SK-N-SH (cell line): ENCODE data around the gene NPTX1. TPM values are rescaled to one million over a fixed set of nuclear protein-coding genes. Genes with fewer than 3 reads are reported as not detected.

ENCODE experiments used
- CTCF ChIA-PET: fragments of 300-600, 350-600 bp; formaldehyde crosslinking; extraction: SDS; loops from one replicate; lab custom pipeline; 2021; lab: Yijun Ruan, JAX
- POLR2A ChIA-PET: fragments of 350-600 bp; sonication (Branson Sonifier 250); formaldehyde crosslinking; extraction: SDS; loops from one replicate; lab custom pipeline; 2020; ENCODE audit warnings: antibody characterized with exemption, inconsistent platforms; lab: Yijun Ruan, JAX
- DNase-seq: peaks from one replicate; pipeline ENCODE4 v3.0.0; 2012
- H2AFZ ChIP-seq: fragments of 200-600 bp; sonication (generic); 2 replicates; pipeline ENCODE4 v1.8.1; 2016; ENCODE audit warnings: antibody characterized with exemption, mild to moderate bottlenecking, low read depth
- H3F3A ChIP-seq: fragments of 200-600 bp; sonication (generic); replicated peaks from 2 replicates; pipeline ENCODE3; 2016; ENCODE audit warnings: antibody characterized with exemption, mild to moderate bottlenecking; ENCODE audit not compliant: insufficient read depth
- H3K27ac ChIP-seq, 2 experiments: fragments of 200-500 bp in 1 of 2; fragments of 200-600 bp in 1 of 2; sonication (Bioruptor generic) in 1 of 2; sonication (generic), shearing (Covaris generic) in 1 of 2; 2 replicates each; pipeline versions ENCODE4 v1.5.1 to v1.6.1; 2014 to 2016; ENCODE audit warnings: low read depth in 2 of 2, inconsistent platforms in 1 of 2, low read length in 1 of 2, mild to moderate bottlenecking in 1 of 2, mixed read lengths in 1 of 2
- H3K27me3 ChIP-seq: fragments of 200-600 bp; sonication (generic), shearing (Covaris generic); 2 replicates; pipeline ENCODE4 v1.6.1; 2016; ENCODE audit warnings: mixed run types; ENCODE audit not compliant: insufficient read depth
- H3K36me3 ChIP-seq, 2 experiments: fragments of 200-500 bp in 1 of 2; fragments of 200-600 bp in 1 of 2; sonication (Bioruptor generic) in 1 of 2; sonication (generic) in 1 of 2; replicated peaks in 1 of 2; 2 replicates each; pipeline versions ENCODE3 to v1.5.1; 2014 to 2016; ENCODE audit warnings: low read length in 1 of 2, mild to moderate bottlenecking in 1 of 2; ENCODE audit not compliant: insufficient read depth in 2 of 2, control insufficient read depth in 1 of 2
- H3K4me1 ChIP-seq, 2 experiments: fragments of 200-500 bp in 1 of 2; fragments of 200-600 bp in 1 of 2; sonication (Bioruptor generic) in 1 of 2; sonication (generic), shearing (Covaris generic) in 1 of 2; 2 replicates each; pipeline versions ENCODE4 v1.5.1 to v1.6.1; 2014 to 2016; ENCODE audit warnings: low read depth in 1 of 2, low read length in 1 of 2, mixed run types in 1 of 2; ENCODE audit not compliant: insufficient read depth in 2 of 2, control insufficient read depth in 1 of 2
- H3K4me2 ChIP-seq: fragments of 200-600 bp; sonication (generic), shearing (Covaris generic); 2 replicates; pipeline ENCODE4 v1.6.1; 2017; ENCODE audit warnings: mixed run types
- H3K4me3 ChIP-seq, 2 experiments: fragments of 200-500 bp in 1 of 2; fragments of 200-600 bp in 1 of 2; sonication (Bioruptor generic) in 1 of 2; sonication (generic), shearing (Covaris generic) in 1 of 2; 2 replicates each; pipeline versions ENCODE4 v1.5.1 to v1.8.1; 2014 to 2016; ENCODE audit warnings: low read depth in 2 of 2, inconsistent platforms in 1 of 2, low read length in 1 of 2, mild to moderate bottlenecking in 1 of 2, mixed read lengths in 1 of 2, moderate library complexity in 1 of 2
- H3K79me2 ChIP-seq: fragments of 200-600 bp; sonication (generic); 2 replicates; pipeline ENCODE4 v1.8.1; 2017; ENCODE audit warnings: mild to moderate bottlenecking; ENCODE audit not compliant: insufficient read depth
- H3K9ac ChIP-seq: fragments of 200-600 bp; sonication (generic); 2 replicates; pipeline ENCODE4 v1.6.1; 2017; ENCODE audit warnings: mixed run types
- H3K9me2 ChIP-seq: fragments of 200-600 bp; sonication (generic); 2 replicates; pipeline ENCODE4 v1.6.1; 2017; ENCODE audit warnings: mixed run types
- H3K9me3 ChIP-seq: fragments of 200-600 bp; sonication (generic); 2 replicates; pipeline ENCODE4 v1.6.1; 2017; ENCODE audit warnings: mixed run types, mild to moderate bottlenecking, moderate library complexity
- H4K20me1 ChIP-seq: fragments of 200-600 bp; sonication (generic); 2 replicates; pipeline ENCODE4 v1.6.1; 2017; ENCODE audit warnings: mild to moderate bottlenecking, mixed run types; ENCODE audit not compliant: insufficient read depth
- CHD2 ChIP-seq: fragments of 150-350 bp; IDR thresholded peaks from 2 replicates; pipeline ENCODE4 v1.6.1; 2018; ENCODE audit warnings: low read length; ENCODE audit not compliant: partially characterized antibody
- CTCF ChIP-seq: fragments of 200-600 bp; sonication (generic); IDR thresholded peaks from 2 replicates; pipeline ENCODE4 v1.6.1; 2017; ENCODE audit warnings: antibody characterized with exemption, mild to moderate bottlenecking, moderate library complexity
- EZH2phosphoT487 ChIP-seq: fragments of 200-600 bp; sonication (generic); IDR thresholded peaks from 2 replicates; pipeline ENCODE4 v1.6.1; 2017; ENCODE audit warnings: low read depth, mixed run types, mild to moderate bottlenecking, antibody characterized with exemption, moderate library complexity, borderline replicate concordance
- FOSL2 ChIP-seq: IDR thresholded peaks from 2 replicates; pipeline ENCODE4 v1.4.0; 2012; ENCODE audit warnings: low read depth, mild to moderate bottlenecking, moderate library complexity, borderline replicate concordance
- FOXJ3 ChIP-seq: sonication (generic); formaldehyde crosslinking; IDR thresholded peaks from 2 replicates; pipeline ENCODE4 v1.5.1; 2020; ENCODE audit warnings: mild to moderate bottlenecking, missing genetic modification reagents
- GABPA ChIP-seq: IDR thresholded peaks from 2 replicates; pipeline ENCODE4 v1.4.0; 2012; ENCODE audit warnings: low read depth, mild to moderate bottlenecking
- MEF2A ChIP-seq: IDR thresholded peaks from 2 replicates; pipeline ENCODE4 v1.4.0; 2012; ENCODE audit warnings: low read depth, borderline replicate concordance
- MXI1 ChIP-seq: IDR thresholded peaks from 2 replicates; pipeline ENCODE4 v1.6.1; 2012; ENCODE audit warnings: mild to moderate bottlenecking, low read depth, low read length, improper control_type of control experiment
- NRF1 ChIP-seq: IDR thresholded peaks from 2 replicates; pipeline ENCODE4 v1.6.1; 2012; ENCODE audit warnings: low read depth, mild to moderate bottlenecking, low read length
- POLR2AphosphoS5 ChIP-seq: IDR thresholded peaks from 2 replicates; pipeline ENCODE4 v1.6.1; 2012; ENCODE audit warnings: low read depth, low read length
- RAD21 ChIP-seq: IDR thresholded peaks from 2 replicates; pipeline ENCODE4 v1.6.1; 2012; ENCODE audit warnings: mild to moderate bottlenecking, low read length
- RFX5 ChIP-seq: IDR thresholded peaks from 2 replicates; pipeline ENCODE4 v1.6.1; 2012; ENCODE audit warnings: mild to moderate bottlenecking, improper control_type of control experiment, low read length
- SIN3A ChIP-seq: IDR thresholded peaks from 2 replicates; pipeline ENCODE4 v1.6.1; 2012; ENCODE audit warnings: low read depth, mild to moderate bottlenecking, low read length, moderate library complexity, borderline replicate concordance
- SMC3 ChIP-seq: IDR thresholded peaks from 2 replicates; pipeline ENCODE4 v1.6.1; 2012; ENCODE audit warnings: low read depth, low read length, improper control_type of control experiment
- TAF1 ChIP-seq: IDR thresholded peaks from 2 replicates; pipeline ENCODE4 v1.6.1; 2012; ENCODE audit warnings: low read depth, mild to moderate bottlenecking, low read length, moderate library complexity, borderline replicate concordance
- TCF12 ChIP-seq: IDR thresholded peaks from 2 replicates; pipeline ENCODE4 v1.4.0; 2012
- TEAD4 ChIP-seq: IDR thresholded peaks from 2 replicates; pipeline ENCODE4 v1.4.0; 2012; ENCODE audit warnings: mild to moderate bottlenecking, borderline replicate concordance; ENCODE audit not compliant: insufficient read depth
- USF2 ChIP-seq: fragments of 150-350 bp; IDR thresholded peaks from 2 replicates; pipeline ENCODE4 v1.6.1; 2017; ENCODE audit warnings: antibody characterized with exemption, low read length, low read depth, borderline replicate concordance
- YY1 ChIP-seq: IDR thresholded peaks from 2 replicates; pipeline ENCODE4 v1.4.0; 2012; ENCODE audit warnings: low read depth, mild to moderate bottlenecking
- WGBS: methylation state at CpG from one replicate; pipeline ENCODE4 v1.1.6; 2017; ENCODE audit warnings: low lambda C conversion rate; 5-methylcytosine and 5-hydroxymethylcytosine counted together
- polyA plus RNA-seq, 3 experiments: library from polyadenylated mRNA; depleted of rRNA; stranded (reverse); fragments of >200 nt; gene quantifications; 2 replicates each; pipeline ENCODE4 v1.2.3, GENCODE V29; 2012
- TF ChIP-seq, protein P1 (sequence below): IDR thresholded peaks from 2 replicates; pipeline ENCODE4; 2012
- TF ChIP-seq, protein P2 (sequence below): IDR thresholded peaks from 2 replicates; pipeline ENCODE4 v1.4.0; 2012; ENCODE audit warnings: low read depth
- TF ChIP-seq, protein P3 (sequence below): fragments of 150-350 bp; IDR thresholded peaks from 2 replicates; pipeline ENCODE4 v1.6.1; 2016; ENCODE audit warnings: mild to moderate bottlenecking, low read depth, low read length

NPTX1 gene
- polyA plus RNA-seq, 1 of the 3 experiments (the other 2 are of a cell fraction) = 0.05 TPM

DNA sequence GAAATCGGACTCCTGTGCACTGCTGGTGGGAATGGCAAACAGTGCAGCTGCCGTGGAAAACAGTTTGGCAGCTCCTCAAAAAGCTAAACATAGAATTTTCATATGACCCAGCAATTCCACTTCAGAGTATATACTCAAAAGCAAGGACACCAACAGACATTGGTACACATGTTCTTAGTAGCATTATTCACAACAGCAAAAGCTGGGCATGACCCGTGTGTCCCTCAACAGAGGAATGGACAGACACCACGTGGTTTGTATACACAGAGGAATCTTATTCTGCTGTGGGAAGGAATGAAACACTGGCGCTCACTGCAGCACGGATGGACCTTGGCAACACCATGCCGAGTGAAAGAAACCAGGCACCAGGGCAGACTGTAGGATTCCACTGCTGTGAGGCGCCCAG lies 16.0 kb downstream of the NPTX1 start:
- WGBS = 56% methylated on average over 8 of the region's 8 CpGs
- Histone ChIP-seq H3K79me2 (no peaks in the 10 kb centered on the region), H3K4me1 (peaks cover 0 to 5% of the 10 kb centered on the region in 2 experiments; a peak in 1 of 4 replicates), H3K27ac (no peak overlapping the region), H4K20me1 (no peaks in the 10 kb centered on the region), H3K4me2 (no peak overlapping the region), H3K9me3 (no peaks in the 10 kb centered on the region), H3K9me2 (no peaks in the 10 kb centered on the region), H3K4me3 (no peak overlapping the region), H2AFZ (no peak overlapping the region), H3F3A (peaks cover 2% of the 10 kb centered on the region), H3K27me3 (peaks cover 30% of the 10 kb centered on the region), H3K36me3 (no peaks in the 10 kb centered on the region), H3K9ac (no peak overlapping the region)
- DNase-seq = no peak
- ChIA-PET POLR2A (no interaction called here), CTCF (no interaction called here)
- TF ChIP-seq FOXJ3 (CRISPR knock-in tag) (no peak), EZH2phosphoT487 (no peak), MXI1 (no peak), TAF1 (no peak), TCF12 (no peak), MEF2A (no peak), TEAD4 (no peak), SMC3 (no peak), RFX5 (no peak), FOSL2 (no peak), POLR2AphosphoS5 (no peak), NRF1 (no peak), CTCF (no peak), SIN3A (no peak)
- TF ChIP-seq, protein P1, sequence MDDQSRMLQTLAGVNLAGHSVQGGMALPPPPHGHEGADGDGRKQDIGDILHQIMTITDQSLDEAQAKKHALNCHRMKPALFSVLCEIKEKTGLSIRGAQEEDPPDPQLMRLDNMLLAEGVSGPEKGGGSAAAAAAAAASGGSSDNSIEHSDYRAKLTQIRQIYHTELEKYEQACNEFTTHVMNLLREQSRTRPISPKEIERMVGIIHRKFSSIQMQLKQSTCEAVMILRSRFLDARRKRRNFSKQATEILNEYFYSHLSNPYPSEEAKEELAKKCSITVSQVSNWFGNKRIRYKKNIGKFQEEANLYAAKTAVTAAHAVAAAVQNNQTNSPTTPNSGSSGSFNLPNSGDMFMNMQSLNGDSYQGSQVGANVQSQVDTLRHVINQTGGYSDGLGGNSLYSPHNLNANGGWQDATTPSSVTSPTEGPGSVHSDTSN = no peak

GRCh38 chr17:80459234-80459633 lies 17.2 kb downstream of the NPTX1 start:
- Histone ChIP-seq H3K79me2 (no peaks in the 10 kb centered on the region), H3K27me3 (peaks cover 20% of the 10 kb centered on the region; the same call in 1 of the 2 replicates), H4K20me1 (no peaks in the 10 kb centered on the region), H3K9me3 (no peaks in the 10 kb centered on the region), H3K27ac (no peak overlapping the region), H3K4me1 (peaks cover 0 to 8% of the 10 kb centered on the region in 2 experiments; a peak in 1 of 4 replicates), H3K4me2 (no peak overlapping the region), H2AFZ (no peak overlapping the region), H3K9me2 (no peaks in the 10 kb centered on the region), H3K9ac (no peak overlapping the region), H3F3A (peaks cover 5% of the 10 kb centered on the region), H3K4me3 (no peak overlapping the region), H3K36me3 (no peaks in the 10 kb centered on the region)
- DNase-seq = no peak
- ChIA-PET POLR2A (no interaction called here), CTCF (interaction anchor here (0.9 to 1.1 kb wide), 2 partner anchors 16 to 32 kb away, joined by 3 to 4 read pairs; no protein-coding TSS in a partner anchor)
- 68% methylated on average over 11 of the region's 11 CpGs for WGBS
- TF ChIP-seq YY1 (no peak), RAD21 (no peak), GABPA (no peak), CTCF (no peak), SMC3 (no peak), USF2 (no peak), FOSL2 (no peak), CHD2 (no peak)
- TF ChIP-seq, protein P2, sequence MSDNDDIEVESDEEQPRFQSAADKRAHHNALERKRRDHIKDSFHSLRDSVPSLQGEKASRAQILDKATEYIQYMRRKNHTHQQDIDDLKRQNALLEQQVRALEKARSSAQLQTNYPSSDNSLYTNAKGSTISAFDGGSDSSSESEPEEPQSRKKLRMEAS = no peak
- TF ChIP-seq, protein P3, sequence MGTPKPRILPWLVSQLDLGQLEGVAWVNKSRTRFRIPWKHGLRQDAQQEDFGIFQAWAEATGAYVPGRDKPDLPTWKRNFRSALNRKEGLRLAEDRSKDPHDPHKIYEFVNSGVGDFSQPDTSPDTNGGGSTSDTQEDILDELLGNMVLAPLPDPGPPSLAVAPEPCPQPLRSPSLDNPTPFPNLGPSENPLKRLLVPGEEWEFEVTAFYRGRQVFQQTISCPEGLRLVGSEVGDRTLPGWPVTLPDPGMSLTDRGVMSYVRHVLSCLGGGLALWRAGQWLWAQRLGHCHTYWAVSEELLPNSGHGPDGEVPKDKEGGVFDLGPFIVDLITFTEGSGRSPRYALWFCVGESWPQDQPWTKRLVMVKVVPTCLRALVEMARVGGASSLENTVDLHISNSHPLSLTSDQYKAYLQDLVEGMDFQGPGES = no peak
